Measurements from ENCODE around the gene AGPAT4. TPM values are rescaled to one million over a fixed set of nuclear protein-coding genes. Genes with fewer than 3 reads are reported as not detected.

The AGPAT4 gene
- total and polyA plus RNA-seq, 2 donors (not counting 1 experiment from before 2014, with no cell fraction given), result 4.4 to 6.1 TPM

- Histone ChIP-seq H3K4me2 (replicated peaks; ENCODE audit: low read depth, low read length, poor library complexity, severe bottlenecking) (no peak overlapping the region), H3K9me3 (ENCODE audit: control extremely low read depth in 1 of 3, control insufficient read depth in 2 of 3, insufficient read depth in 1 of 3, low read length in 2 of 3) (no peaks in the 10 kb centered on the region), H3K36me3 (replicated peaks in 1 of 2; ENCODE audit: control extremely low read depth in 1 of 2, control insufficient read depth in 1 of 2, extremely low read depth in 1 of 2, insufficient read depth in 2 of 2, low read length in 1 of 2) (peaks cover 0 to 4% of the 10 kb centered on the region in 2 experiments), H3K4me1 (ENCODE audit: control insufficient read depth in 2 of 2, insufficient read depth in 2 of 2, low read length in 2 of 2) (no peaks in the 10 kb centered on the region), H3K79me2 (ENCODE audit: control insufficient read depth, insufficient read depth, low read length) (no peaks in the 10 kb centered on the region), H3K27me3 (replicated peaks in 1 of 4; ENCODE audit: control extremely low read depth in 1 of 4, control insufficient read depth in 3 of 4, insufficient read depth in 4 of 4, low read length in 3 of 4) (no peaks in the 10 kb centered on the region), H3K27ac (ENCODE audit: low read length in 2 of 2) (no peak overlapping the region), H3K9ac (ENCODE audit: low read length) (no peak overlapping the region), H3K4me3 (ENCODE audit: control extremely low read depth in 1 of 5, extremely low read depth in 1 of 5, insufficient read depth in 1 of 5, low read depth in 2 of 5, low read length in 4 of 5) (no peak overlapping the region), H4K20me1 (ENCODE audit: control insufficient read depth, insufficient read depth, low read length, poor library complexity, severe bottlenecking) (no peaks in the 10 kb centered on the region), H2AFZ (ENCODE audit: insufficient read depth, low read depth, low read length, poor library complexity, severe bottlenecking) (no peak overlapping the region)
- Mint-ChIP-seq H3K9me3 (ENCODE audit: insufficient read depth) (no peaks in the 10 kb centered on the region), H3K27me3 (no peaks in the 10 kb centered on the region), H3K27ac (no peak overlapping the region), H3K4me1 (peaks cover 4% of the 10 kb centered on the region), H3K4me3 (no peak overlapping the region)
- ChIA-PET CTCF (no interaction called here), POLR2A (no interaction called here)
- intact Hi-C loops (cut with micrococcal nuclease), result no loop called here
- DNase-seq, result no peak
- ATAC-seq (ENCODE audit: low read depth), result no peak
- WGBS (ENCODE audit: insufficient coverage), result 53% methylated on average over 4 of the region's 8 CpGs
- TF ChIP-seq CTCF (IDR thresholded peaks at IDR 0.05), result no peak
- TF ChIP-seq EZH2 (IDR thresholded peaks at IDR 0.05; ENCODE audit: borderline replicate concordance, insufficient read depth, low read depth, low read length, poor library complexity, severe bottlenecking), result no peak
Observed at GRCh38 chr6:161226009-161226964, 47.6 kb downstream of the AGPAT4 start.

- no peaks in the 10 kb centered on the region for H3K9me3 ChIP-seq (ENCODE audit: control extremely low read depth in 1 of 3, control insufficient read depth in 2 of 3, insufficient read depth in 1 of 3, low read length in 2 of 3)
- DNase-seq (no peak), ATAC-seq (ENCODE audit: low read depth) (no peak)
- no peaks in the 10 kb centered on the region for H4K20me1 ChIP-seq (ENCODE audit: control insufficient read depth, insufficient read depth, low read length, poor library complexity, severe bottlenecking)
- ChIA-PET POLR2A (no interaction called here), CTCF (no interaction called here)
- H3K9me3 Mint-ChIP-seq (ENCODE audit: insufficient read depth), result no peaks in the 10 kb centered on the region
- H3K36me3 ChIP-seq (replicated peaks in 1 of 2; ENCODE audit: control extremely low read depth in 1 of 2, control insufficient read depth in 1 of 2, extremely low read depth in 1 of 2, insufficient read depth in 2 of 2, low read length in 1 of 2), result peaks cover 0 to 4% of the 10 kb centered on the region in 2 experiments
- no peaks in the 10 kb centered on the region for H3K27me3 Mint-ChIP-seq
- no peak overlapping the region for H3K9ac ChIP-seq (ENCODE audit: low read length)
- no peak overlapping the region for H3K4me3 ChIP-seq (ENCODE audit: control extremely low read depth in 1 of 5, extremely low read depth in 1 of 5, insufficient read depth in 1 of 5, low read depth in 2 of 5, low read length in 4 of 5)
- peaks cover 4% of the 10 kb centered on the region for H3K4me1 Mint-ChIP-seq
- H3K27me3 ChIP-seq (replicated peaks in 1 of 4; ENCODE audit: control extremely low read depth in 1 of 4, control insufficient read depth in 3 of 4, insufficient read depth in 4 of 4, low read length in 3 of 4), result no peaks in the 10 kb centered on the region
- no peak overlapping the region for H3K27ac ChIP-seq (ENCODE audit: low read length in 2 of 2)
- no peak overlapping the region for H3K4me3 Mint-ChIP-seq
- H3K79me2 ChIP-seq (ENCODE audit: control insufficient read depth, insufficient read depth, low read length), result no peaks in the 10 kb centered on the region
- H2AFZ ChIP-seq (ENCODE audit: insufficient read depth, low read depth, low read length, poor library complexity, severe bottlenecking), result no peak overlapping the region
- no peak overlapping the region for H3K4me2 ChIP-seq (replicated peaks; ENCODE audit: low read depth, low read length, poor library complexity, severe bottlenecking)
- 67% methylated on average over 8 of the region's 8 CpGs for WGBS (ENCODE audit: insufficient coverage)
- no peak overlapping the region for H3K27ac Mint-ChIP-seq
- TF ChIP-seq CTCF (IDR thresholded peaks at IDR 0.05) (no peak), EZH2 (IDR thresholded peaks at IDR 0.05; ENCODE audit: borderline replicate concordance, insufficient read depth, low read depth, low read length, poor library complexity, severe bottlenecking) (no peak)
- intact Hi-C loops (cut with micrococcal nuclease), result no loop called here
- H3K4me1 ChIP-seq (ENCODE audit: control insufficient read depth in 2 of 2, insufficient read depth in 2 of 2, low read length in 2 of 2), result no peaks in the 10 kb centered on the region
Observed at GRCh38 chr6:161225681-161226008, 48.2 kb downstream of the AGPAT4 start.

All from B cell (primary cell).